Natural killer cell (primary cell): ENCODE measurements around the gene IKZF1. TPM values are rescaled to one million over a fixed set of nuclear protein-coding genes. Genes with fewer than 3 reads are reported as not detected.

Experiments
- ATAC-seq, 3 donors: fragments of 150-1000 bp in 2 of 3; fragments of 200-7000 bp in 1 of 3; cut with Tn5 transposase; 1 replicate in 1 of 3; 2 replicates in 2 of 3; pipeline ENCODE4 v1.10.0; 2021; ENCODE audit warnings: mild to moderate bottlenecking in 2 of 3, moderate library complexity in 2 of 3
- DNase-seq, 2 donors: peaks; one replicate each; pipeline versions ENCODE4 v3.0.0 to v3.0.0-alpha.2; 2013 to 2021; ENCODE audit warnings: mixed read lengths in 1 of 2
- H3K27ac ChIP-seq: one replicate; pipeline ENCODE4 v1.5.1; 2013; ENCODE audit warnings: mild to moderate bottlenecking, low read length
- H3K27me3 ChIP-seq: one replicate; pipeline ENCODE4 v1.6.1; 2013; ENCODE audit warnings: low read length; ENCODE audit not compliant: control insufficient read depth, insufficient read depth
- H3K36me3 ChIP-seq: one replicate; pipeline ENCODE4 v1.6.1; 2013; ENCODE audit warnings: low read length; ENCODE audit not compliant: control insufficient read depth, insufficient read depth
- H3K4me1 ChIP-seq: one replicate; pipeline ENCODE4 v1.6.1; 2013; ENCODE audit warnings: low read length; ENCODE audit not compliant: control insufficient read depth, insufficient read depth
- H3K4me3 ChIP-seq: one replicate; pipeline ENCODE4 v1.5.1; 2013; ENCODE audit warnings: low read length
- H3K9me3 ChIP-seq: one replicate; pipeline ENCODE4 v1.6.1; 2013; ENCODE audit warnings: low read length; ENCODE audit not compliant: control insufficient read depth, insufficient read depth
- H3K27ac Mint-ChIP-seq, 2 donors: one replicate each; pipeline ENCODE4 v1.8.0; 2022; ENCODE audit warnings: mild to moderate bottlenecking in 2 of 2, mixed read lengths in 2 of 2, moderate library complexity in 1 of 2
- H3K27me3 Mint-ChIP-seq, 2 donors: one replicate each; pipeline ENCODE4 v1.8.0; 2022; ENCODE audit warnings: low read depth in 2 of 2, mixed read lengths in 2 of 2
- H3K36me3 Mint-ChIP-seq: one replicate; pipeline ENCODE4 v1.8.0; 2022; ENCODE audit warnings: mixed read lengths
- H3K4me1 Mint-ChIP-seq, 2 donors: one replicate each; pipeline ENCODE4 v1.8.0; 2022; ENCODE audit warnings: mixed read lengths in 2 of 2
- H3K4me3 Mint-ChIP-seq: one replicate; pipeline ENCODE4 v1.8.0; 2022; ENCODE audit warnings: mild to moderate bottlenecking, moderate library complexity, mixed read lengths
- H3K9me3 Mint-ChIP-seq, 2 donors: one replicate each; pipeline ENCODE4 v1.8.0; 2022; ENCODE audit warnings: mixed read lengths in 2 of 2
- CTCF ChIP-seq: fragments of 200-600 bp; IDR thresholded peaks from one replicate; pipeline ENCODE4 v1.8.0; 2022; ENCODE audit warnings: antibody characterized with exemption
- WGBS: methylation state at CpG from one replicate; pipeline ENCODE4 v1.1.7; 2013; ENCODE audit warnings: missing lambda C conversion rate; ENCODE audit not compliant: insufficient coverage; 5-methylcytosine and 5-hydroxymethylcytosine counted together
- intact Hi-C: fragments of 100-400 bp; cut with micrococcal nuclease; formaldehyde crosslinking; loops from one replicate; pipeline ENCODE4 v1.14.2; 2022
- total RNA-seq, 4 donors: library from RNA; stranded (reverse); fragments of 120-200 nt in 1 of 4; gene quantifications; one replicate each; pipeline versions ENCODE4 v1.2.3 to v1.2.4, GENCODE V29; 2013 to 2022

Gene IKZF1
- total RNA-seq, 3 donors from 2014 or later (not counting 1 experiment from before 2014, with no cell fraction given): 294 to 391 (median 350) TPM

DNA sequence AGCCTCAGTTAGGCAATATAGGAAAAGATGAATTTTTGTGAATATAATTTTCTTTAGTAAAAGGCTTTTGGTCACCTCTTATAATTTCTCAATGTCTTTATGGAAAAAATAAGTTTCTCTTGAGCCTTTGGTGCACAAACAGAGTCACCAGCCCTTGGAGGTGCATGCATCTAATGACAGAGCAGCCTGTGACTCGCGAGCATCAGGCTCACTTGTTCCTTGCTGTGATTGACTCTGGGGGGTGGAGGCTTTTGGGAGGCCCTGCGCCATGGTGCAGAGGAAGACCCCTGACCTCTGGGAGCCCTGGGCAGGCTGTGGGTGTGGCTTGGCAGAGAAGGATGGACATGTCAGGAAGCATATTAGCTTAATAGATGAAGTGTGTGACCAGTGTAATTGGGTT is 85.4 kb downstream of the IKZF1 start:
- H3K4me3 Mint-ChIP-seq: no peak overlapping the region
- intact Hi-C loops: no loop called here

DNA sequence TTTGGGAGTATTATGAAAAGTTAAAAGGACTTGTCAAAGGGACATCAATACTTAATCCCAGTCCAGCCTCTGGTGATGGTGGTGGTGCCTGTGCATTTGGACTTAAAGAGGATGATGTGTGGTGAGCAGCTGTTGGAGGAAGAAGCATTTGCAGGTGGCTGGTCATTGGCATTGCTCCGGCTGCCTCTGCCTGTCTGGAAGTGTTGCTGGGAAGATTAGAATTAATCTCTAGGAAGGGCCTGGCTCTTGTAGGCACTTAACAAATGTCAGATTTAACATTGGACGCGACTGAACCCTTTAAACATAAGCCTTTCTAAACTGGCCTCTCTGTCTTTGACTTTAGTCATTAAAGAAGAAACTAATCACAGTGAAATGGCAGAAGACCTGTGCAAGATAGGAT is 86.9 kb downstream of the IKZF1 start:
- H3K36me3 Mint-ChIP-seq: peaks cover 37% of the 10 kb centered on the region
- H3K4me3 ChIP-seq: no peak overlapping the region
- peaks cover 70 to 72% of the 10 kb centered on the region in 2 donors for H3K4me1 Mint-ChIP-seq
- H3K27ac Mint-ChIP-seq: peak overlapping the region; percentile 82 to 94
- no peak for ATAC-seq
- no peaks in the 10 kb centered on the region for H3K27me3 ChIP-seq
- 100% methylated on average over 3 of the region's 3 CpGs for WGBS
- H3K4me1 ChIP-seq: peaks cover 33% of the 10 kb centered on the region
- intact Hi-C loops: no loop called here
- no peaks in the 10 kb centered on the region for H3K27me3 Mint-ChIP-seq
- no peak for TF ChIP-seq CTCF
- H3K9me3 Mint-ChIP-seq: no peaks in the 10 kb centered on the region
- no peak overlapping the region for H3K27ac ChIP-seq
- peak overlapping the region; percentile 26 for H3K4me3 Mint-ChIP-seq
- no peak for DNase-seq
- H3K36me3 ChIP-seq: peaks cover 84% of the 10 kb centered on the region
- H3K9me3 ChIP-seq: no peaks in the 10 kb centered on the region

More for the DNA sequence above, 85.4 kb downstream of the IKZF1 start:
- H3K4me3 ChIP-seq: no peak overlapping the region
- H3K27ac Mint-ChIP-seq: peak overlapping the region; percentile 82 to 94
- no peaks in the 10 kb centered on the region for H3K27me3 Mint-ChIP-seq
- H3K4me1 Mint-ChIP-seq: peaks cover 66% of the 10 kb centered on the region in 2 donors
- no peaks in the 10 kb centered on the region for H3K9me3 Mint-ChIP-seq
- 87% methylated on average over 3 of the region's 3 CpGs for WGBS
- ATAC-seq (no peak), DNase-seq (no peak)
- no peaks in the 10 kb centered on the region for H3K9me3 ChIP-seq
- TF ChIP-seq CTCF: no peak
- H3K36me3 ChIP-seq: peaks cover 91% of the 10 kb centered on the region
- H3K27ac ChIP-seq: no peak overlapping the region
- H3K36me3 Mint-ChIP-seq: peaks cover 31% of the 10 kb centered on the region
- H3K27me3 ChIP-seq: no peaks in the 10 kb centered on the region
- peaks cover 33% of the 10 kb centered on the region for H3K4me1 ChIP-seq

DNA sequence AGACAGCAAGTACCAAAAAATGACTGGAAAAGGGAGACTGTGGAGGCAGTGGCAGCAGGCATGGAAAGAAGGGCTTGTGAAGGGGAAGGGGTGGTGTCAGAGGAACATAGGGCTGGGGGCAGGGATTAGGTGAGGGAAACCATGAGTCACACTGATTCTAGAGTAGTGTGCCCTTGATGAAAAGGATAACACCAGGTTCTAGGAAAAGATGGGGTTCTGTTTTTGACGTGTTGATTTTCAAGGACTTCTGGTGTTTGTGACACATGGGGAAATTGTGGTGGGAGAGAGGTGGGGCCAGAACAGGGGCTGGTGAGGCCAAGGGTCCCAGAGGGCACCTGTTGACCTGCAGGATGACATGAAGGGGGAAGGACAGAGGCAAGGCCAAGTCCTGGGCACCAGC is 88.6 kb downstream of the IKZF1 start:
- DNase-seq (no peak), ATAC-seq (peak in 1 of 3 donors; percentile 7)
- H3K9me3 ChIP-seq: no peaks in the 10 kb centered on the region
- TF ChIP-seq CTCF: no peak
- peaks cover 32% of the 10 kb centered on the region for H3K36me3 Mint-ChIP-seq
- H3K4me3 Mint-ChIP-seq: peak overlapping the region; percentile 81
- H3K9me3 Mint-ChIP-seq: no peaks in the 10 kb centered on the region
- H3K4me1 Mint-ChIP-seq: peaks cover 82 to 84% of the 10 kb centered on the region in 2 donors
- H3K27me3 Mint-ChIP-seq: no peaks in the 10 kb centered on the region
- no peak overlapping the region for H3K4me3 ChIP-seq
- 0% methylated on average over 1 of the region's 1 CpG for WGBS
- H3K27ac ChIP-seq: peak overlapping the region; percentile 72
- peaks cover 45% of the 10 kb centered on the region for H3K4me1 ChIP-seq
- H3K27me3 ChIP-seq: no peaks in the 10 kb centered on the region
- intact Hi-C loops: no loop called here
- H3K27ac Mint-ChIP-seq: peak overlapping the region; percentile 82 to 94
- H3K36me3 ChIP-seq: peaks cover 75% of the 10 kb centered on the region
